Memory B cell (primary cell): ENCODE results near the gene RNF19B.

Experiments used
- ATAC-seq: fragments of 150-1000 bp; cut with Tn5 transposase; 2 replicates; pipeline ENCODE4 v1.10.0; 2021; ENCODE audit warnings: low read depth, mild to moderate bottlenecking, moderate library complexity
- DNase-seq, 2 donors: peaks; one replicate each; pipeline ENCODE4 v3.0.0; 2022; ENCODE audit warnings: low spot score in 2 of 2
- H3K27ac Mint-ChIP-seq: one replicate; pipeline ENCODE4 v1.8.0; 2022; ENCODE audit warnings: mild to moderate bottlenecking, moderate library complexity, mixed read lengths
- H3K27me3 Mint-ChIP-seq: one replicate; pipeline ENCODE4 v1.8.0; 2022; ENCODE audit warnings: mixed read lengths
- H3K36me3 Mint-ChIP-seq: one replicate; pipeline ENCODE4 v1.8.0; 2022; ENCODE audit warnings: mild to moderate bottlenecking, mixed read lengths
- H3K4me1 Mint-ChIP-seq: one replicate; pipeline ENCODE4 v1.8.0; 2022; ENCODE audit warnings: mixed read lengths
- H3K4me3 Mint-ChIP-seq: one replicate; pipeline ENCODE4 v1.8.0; 2022; ENCODE audit warnings: mild to moderate bottlenecking, moderate library complexity, mixed read lengths
- H3K9me3 Mint-ChIP-seq: one replicate; pipeline ENCODE4 v1.8.0; 2022; ENCODE audit warnings: mixed read lengths

Gene RNF19B

GRCh38 chr1:32893198-32894018 is 71.2 kb downstream of the RNF19B start:
- peak; percentile 9 for ATAC-seq
- Mint-ChIP-seq H3K27ac (no peak overlapping the region), H3K27me3 (peaks cover 32% of the 10 kb centered on the region), H3K9me3 (no peaks in the 10 kb centered on the region), H3K4me3 (peak overlapping the region; percentile 71), H3K36me3 (peaks cover 2% of the 10 kb centered on the region), H3K4me1 (peaks cover 8% of the 10 kb centered on the region)
- DNase-seq: no peak

DNA sequence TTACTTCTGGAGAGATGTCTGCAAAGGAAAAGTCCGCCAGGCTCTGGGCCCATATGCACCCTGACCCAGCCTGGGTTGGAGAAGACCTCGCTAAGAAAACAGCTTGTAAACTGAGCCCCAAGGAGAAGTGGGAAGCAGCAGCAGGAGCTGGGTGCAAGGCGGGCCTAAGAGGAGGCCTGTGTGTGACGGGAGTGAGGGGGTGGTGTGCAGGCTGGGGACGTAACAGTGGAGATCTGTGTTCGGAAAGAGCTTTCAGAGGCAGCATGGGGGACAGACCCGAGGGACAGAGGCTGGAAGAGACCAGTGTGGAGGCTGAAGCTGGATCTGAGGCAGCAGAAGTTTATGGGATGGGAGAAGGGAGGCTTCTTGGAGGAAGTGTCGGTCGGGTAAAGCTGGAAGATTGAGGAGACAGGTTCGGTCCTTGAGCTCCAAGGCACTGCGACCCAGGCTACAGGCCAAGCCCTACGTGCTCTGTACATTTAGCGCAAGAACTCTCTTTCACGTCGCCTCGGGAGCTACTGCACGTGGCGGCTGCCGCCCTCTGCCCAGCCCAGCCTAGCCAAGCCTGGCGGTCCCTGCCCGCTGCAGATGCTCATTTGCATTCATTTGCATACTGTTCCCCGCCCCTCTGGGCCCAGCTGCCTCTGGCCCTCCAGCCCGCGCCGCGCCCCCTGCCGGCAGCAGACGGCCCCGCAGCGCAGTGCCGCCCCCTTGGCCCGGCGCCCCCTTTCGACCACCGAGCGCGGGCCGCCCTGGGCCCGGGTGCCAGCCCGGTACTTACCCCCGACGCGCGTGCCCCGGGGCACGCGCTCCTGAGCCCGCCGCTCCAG is 72.0 kb downstream of the RNF19B start:
- Mint-ChIP-seq H3K36me3 (peaks cover 2% of the 10 kb centered on the region), H3K9me3 (no peaks in the 10 kb centered on the region), H3K27ac (no peak overlapping the region), H3K4me1 (peaks cover 8% of the 10 kb centered on the region), H3K4me3 (peak overlapping the region; percentile 71), H3K27me3 (peaks cover 35% of the 10 kb centered on the region)
- DNase-seq (peak; percentile 50 to 59), ATAC-seq (peak; percentile 86)

- H3K4me3 Mint-ChIP-seq: no peak overlapping the region
- H3K27me3 Mint-ChIP-seq: peaks cover 42% of the 10 kb centered on the region
- ATAC-seq (no peak), DNase-seq (no peak)
- H3K36me3 Mint-ChIP-seq: peaks cover 2% of the 10 kb centered on the region
- no peak overlapping the region for H3K27ac Mint-ChIP-seq
- peaks cover 12% of the 10 kb centered on the region for H3K4me1 Mint-ChIP-seq
- H3K9me3 Mint-ChIP-seq: no peaks in the 10 kb centered on the region
Observed at GRCh38 chr1:32891630-32892029, 73.0 kb downstream of the RNF19B start.

- Mint-ChIP-seq H3K27ac (no peak overlapping the region), H3K4me3 (no peak overlapping the region), H3K36me3 (peaks cover 2% of the 10 kb centered on the region), H3K4me1 (peaks cover 12% of the 10 kb centered on the region), H3K9me3 (no peaks in the 10 kb centered on the region), H3K27me3 (peaks cover 43% of the 10 kb centered on the region)
- ATAC-seq (no peak), DNase-seq (no peak)
Observed at GRCh38 chr1:32891241-32891570, 73.4 kb downstream of the RNF19B start.

GRCh38 chr1:32890516-32891240 is 73.9 kb downstream of the RNF19B start:
- Mint-ChIP-seq H3K9me3 (no peaks in the 10 kb centered on the region), H3K27ac (no peak overlapping the region), H3K27me3 (peaks cover 44% of the 10 kb centered on the region), H3K4me3 (no peak overlapping the region), H3K4me1 (peaks cover 15% of the 10 kb centered on the region), H3K36me3 (peaks cover 2% of the 10 kb centered on the region)
- DNase-seq (no peak), ATAC-seq (no peak)

- Mint-ChIP-seq H3K9me3 (no peaks in the 10 kb centered on the region), H3K27ac (no peak overlapping the region), H3K4me3 (no peak overlapping the region), H3K4me1 (peaks cover 21% of the 10 kb centered on the region), H3K36me3 (peaks cover 4% of the 10 kb centered on the region), H3K27me3 (peaks cover 51% of the 10 kb centered on the region)
- DNase-seq (no peak), ATAC-seq (no peak)
Observed at GRCh38 chr1:32889731-32890278, 74.8 kb downstream of the RNF19B start.

GRCh38 chr1:32888677-32889420 is 75.8 kb downstream of the RNF19B start:
- no peaks in the 10 kb centered on the region for H3K9me3 Mint-ChIP-seq
- no peak overlapping the region for H3K27ac Mint-ChIP-seq
- ATAC-seq (no peak), DNase-seq (no peak)
- peaks cover 54% of the 10 kb centered on the region for H3K27me3 Mint-ChIP-seq
- peaks cover 24% of the 10 kb centered on the region for H3K4me1 Mint-ChIP-seq
- no peak overlapping the region for H3K4me3 Mint-ChIP-seq
- peaks cover 4% of the 10 kb centered on the region for H3K36me3 Mint-ChIP-seq

- H3K27me3 Mint-ChIP-seq: peaks cover 59% of the 10 kb centered on the region
- no peaks in the 10 kb centered on the region for H3K9me3 Mint-ChIP-seq
- no peak for DNase-seq
- H3K27ac Mint-ChIP-seq: no peak overlapping the region
- ATAC-seq: no peak
- H3K4me1 Mint-ChIP-seq: peaks cover 21% of the 10 kb centered on the region
- H3K4me3 Mint-ChIP-seq: no peak overlapping the region
- H3K36me3 Mint-ChIP-seq: peaks cover 4% of the 10 kb centered on the region
Observed at GRCh38 chr1:32888134-32888533, 76.5 kb downstream of the RNF19B start.

DNA sequence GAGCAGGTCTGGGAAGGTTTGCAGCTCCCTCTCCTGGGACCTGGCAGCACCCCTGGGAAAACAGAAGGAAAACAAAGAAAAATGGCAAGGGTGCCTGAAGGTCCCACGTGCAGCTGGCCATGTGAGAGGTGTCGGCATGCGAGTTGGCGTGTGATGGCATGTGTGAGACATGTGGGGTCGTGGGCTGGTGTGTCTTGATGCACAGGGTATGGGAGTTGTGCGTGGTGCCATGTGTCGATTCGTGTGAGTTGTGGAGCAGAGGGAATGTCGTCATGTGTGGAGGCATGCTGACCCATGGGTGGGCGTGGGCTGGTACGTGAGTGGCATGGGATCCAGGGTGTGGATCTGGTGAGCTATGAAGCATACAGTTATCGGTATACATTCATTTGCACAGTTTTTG is 77.0 kb downstream of the RNF19B start:
- Mint-ChIP-seq H3K27ac (no peak overlapping the region), H3K4me1 (peaks cover 20% of the 10 kb centered on the region), H3K36me3 (peaks cover 4% of the 10 kb centered on the region), H3K9me3 (no peaks in the 10 kb centered on the region), H3K27me3 (peaks cover 58% of the 10 kb centered on the region), H3K4me3 (no peak overlapping the region)
- ATAC-seq: no peak
- DNase-seq: no peak

DNA sequence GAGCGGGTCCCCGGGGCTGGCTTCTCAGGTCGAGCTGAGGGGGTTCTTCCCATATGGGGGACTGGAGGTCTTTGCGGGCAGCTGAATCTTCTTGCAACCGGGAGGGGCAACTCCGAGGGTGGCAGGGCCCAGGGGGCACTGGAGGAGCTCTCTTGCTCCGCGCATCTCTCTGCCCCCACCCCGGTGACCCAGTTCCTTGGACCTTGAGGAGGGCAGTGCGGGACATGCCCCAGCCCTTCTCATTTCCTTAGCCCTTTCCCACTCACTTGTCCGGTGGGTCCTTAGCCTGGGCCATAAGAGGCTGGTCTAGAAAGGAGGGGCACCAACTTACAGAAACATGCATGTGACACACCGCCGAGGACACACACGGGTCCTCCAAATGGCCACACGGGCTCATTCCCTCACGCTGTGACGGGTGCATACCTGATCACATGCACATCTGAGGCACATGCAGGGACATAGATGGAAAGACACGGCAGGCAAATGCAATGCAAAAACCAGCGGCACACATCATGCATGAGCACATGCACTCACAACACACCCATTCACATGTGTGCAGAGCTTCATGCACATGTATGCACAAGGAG is 77.7 kb downstream of the RNF19B start:
- peaks cover 16% of the 10 kb centered on the region for H3K4me1 Mint-ChIP-seq
- H3K4me3 Mint-ChIP-seq: no peak overlapping the region

More for the DNA sequence above, 77.7 kb downstream of the RNF19B start:
- DNase-seq (no peak), ATAC-seq (no peak)
- Mint-ChIP-seq H3K36me3 (peaks cover 2% of the 10 kb centered on the region), H3K9me3 (no peaks in the 10 kb centered on the region), H3K27ac (no peak overlapping the region), H3K27me3 (peaks cover 51% of the 10 kb centered on the region)
